ENCODE results near the gene SLC22A13.

DNA sequence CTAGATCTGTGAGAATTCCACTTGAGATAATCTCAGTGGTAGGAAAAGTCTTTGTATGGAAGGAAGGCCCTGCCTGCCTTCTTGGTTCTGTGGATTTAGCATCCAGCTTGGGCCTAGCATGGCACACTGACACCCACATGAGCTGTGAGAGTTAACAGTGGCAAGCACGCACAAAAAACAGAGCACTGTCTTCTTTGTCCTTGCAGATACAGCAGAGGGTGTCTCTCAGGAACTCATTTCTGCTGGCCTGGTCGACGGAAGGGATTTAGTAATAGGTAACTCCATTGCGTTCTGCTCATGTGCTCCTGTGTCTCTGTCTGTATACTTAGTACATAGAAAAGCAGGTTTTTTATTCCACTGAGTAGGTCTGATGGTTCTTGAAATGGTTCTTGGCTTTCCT, 14.4 kb upstream of the SLC22A13 start:
- TF ChIP-seq EP300 (IDR thresholded peaks at IDR 0.05) (no peak), CTCF (IDR thresholded peaks at IDR 0.05) (no peak), POLR2AphosphoS5 (IDR thresholded peaks at IDR 0.05) (no peak)
